Neural progenitor cell (in vitro differentiated cells): ENCODE results near the gene MT1B.

Source experiments
- CTCF ChIP-seq: fragments of 200-600 bp; sonication (generic); IDR thresholded peaks from 2 replicates; pipeline ENCODE4 v1.5.1; 2017; ENCODE audit warnings: antibody characterized with exemption, mild to moderate bottlenecking
- EZH2 ChIP-seq: fragments of 200-600 bp; sonication (generic); IDR thresholded peaks from 2 replicates; pipeline ENCODE4 v1.6.1; 2017; ENCODE audit warnings: antibody characterized with exemption, mild to moderate bottlenecking, moderate library complexity

GRCh38 chr16:56643080-56643778 lies 8.5 kb upstream of the MT1B start:
- peak; percentile 37 for TF ChIP-seq CTCF
- TF ChIP-seq EZH2, result peak; percentile 92
